ENCODE data around the gene SYNGR3.
A peak's percentile ranks its signal among the peaks of the same experiment; 100 is the strongest.

Gene SYNGR3

GRCh38 chr16:1964506-1965395 is 25.0 kb upstream of the SYNGR3 start, which contains the start of gene RPS2:
RPS2 (minus strand) TSS chr16:1964826; CDS start chr16:1964625, 201 bp downstream.
- DNase-seq (ENCODE audit: low read depth, low spot score) = peak; percentile 89

GRCh38 chr16:1965396-1966001 is 24.3 kb upstream of the SYNGR3 start:
- DNase-seq (ENCODE audit: low read depth, low spot score) = no peak
- ChIA-PET CTCF (interaction anchor here (1.2 to 2.4 kb wide), 2 partner anchors 19 to 175 kb away, joined by 3 to 12 read pairs; no protein-coding TSS in a partner anchor), POLR2A (interaction anchor here (0.6 to 2.3 kb wide), 29 partner anchors 12 to 225 kb away, joined by 3 to 45 read pairs (median 4); partner anchors contain the start of genes FAHD1, GFER, HAGH and MSRB1)
- no peak for TF ChIP-seq CTCF (IDR thresholded peaks at IDR 0.05; ENCODE audit: insufficient read depth, low read length, missing control alignments)
- peak overlapping the region; percentile 92 for H3K4me3 ChIP-seq (ENCODE audit: low read depth, low read length)

More at GRCh38 chr16:1964506-1965395, 25.0 kb upstream of the SYNGR3 start, which contains the start of gene RPS2:
- POLR2A ChIA-PET = interaction anchor here (0.6 to 2.3 kb wide), 39 partner anchors 12 to 1192 kb away, joined by 3 to 45 read pairs (median 3); partner anchors contain the start of genes FAHD1, GFER, HAGH and MSRB1
- TF ChIP-seq CTCF (IDR thresholded peaks at IDR 0.05; ENCODE audit: insufficient read depth, low read length, missing control alignments) = no peak
- H3K4me3 ChIP-seq (ENCODE audit: low read depth, low read length) = peak within 1 kb of the TSS; percentile 92
- CTCF ChIA-PET = interaction anchor here (1.2 to 2.4 kb wide), 3 partner anchors 19 to 176 kb away, joined by 3 to 12 read pairs (median 3); no protein-coding TSS in a partner anchor

GRCh38 chr16:1966460-1966859 is 23.3 kb upstream of the SYNGR3 start, which contains the start of gene RNF151:
RNF151 (plus strand) TSS chr16:1966856; CDS start chr16:1966882, 26 bp downstream.
- DNase-seq (ENCODE audit: low read depth, low spot score) = no peak
- ChIA-PET CTCF (interaction anchor here (1.6 to 2.4 kb wide), 2 partner anchors 37 to 174 kb away, joined by 5 to 12 read pairs; no protein-coding TSS in a partner anchor), POLR2A (no interaction called here)
- no peak for TF ChIP-seq CTCF (IDR thresholded peaks at IDR 0.05; ENCODE audit: insufficient read depth, low read length, missing control alignments)
- peak within 1 kb of the TSS; percentile 92 for H3K4me3 ChIP-seq (ENCODE audit: low read depth, low read length)

- DNase-seq (ENCODE audit: low read depth, low spot score) = no peak
- H3K4me3 ChIP-seq (ENCODE audit: low read depth, low read length) = no peak overlapping the region
- POLR2A ChIA-PET = interaction anchor here (1.1 kb wide), 1 partner anchor 187 kb away, joined by 3 read pairs; the partner anchor contains the start of gene TRAF7
- TF ChIP-seq CTCF (IDR thresholded peaks at IDR 0.05; ENCODE audit: insufficient read depth, low read length, missing control alignments) = no peak
- CTCF ChIA-PET = interaction anchor here (2.5 kb wide), 1 partner anchor 172 kb away, joined by 5 read pairs; no protein-coding TSS in a partner anchor
These were observed 21.4 kb upstream of the SYNGR3 start for GRCh38 chr16:1968146-1968953.

- ChIA-PET CTCF (interaction anchor here (1.1 to 1.4 kb wide), 4 partner anchors 9 to 168 kb away, joined by 4 to 5 read pairs (median 5); partner anchors contain the start of gene NOXO1), POLR2A (interaction anchor here (0.8 to 3.1 kb wide), 4 partner anchors 10 to 184 kb away, joined by 4 to 20 read pairs (median 12); partner anchors contain the start of genes NDUFB10, NOXO1 and TRAF7)
- peak within 1 kb of the TSS; percentile 85 for H3K4me3 ChIP-seq (ENCODE audit: low read depth, low read length)
- peak; percentile 49 for DNase-seq (ENCODE audit: low read depth, low spot score)
- TF ChIP-seq CTCF (IDR thresholded peaks at IDR 0.05; ENCODE audit: insufficient read depth, low read length, missing control alignments) = no peak
These were observed 17.8 kb upstream of the SYNGR3 start, which contains the start of gene TBL3 for GRCh38 chr16:1971796-1972489. TBL3 (plus strand) TSS chr16:1972053; CDS start chr16:1972165, 112 bp downstream.

All from AG04449 (cell line).